ENCODE data around the gene TENM4. TPM values are rescaled to one million over a fixed set of nuclear protein-coding genes. Genes with fewer than 3 reads are reported as not detected.

Gene TENM4
- total RNA-seq, 2 donors from 2014 or later = 68.2 to 130 TPM

DNA sequence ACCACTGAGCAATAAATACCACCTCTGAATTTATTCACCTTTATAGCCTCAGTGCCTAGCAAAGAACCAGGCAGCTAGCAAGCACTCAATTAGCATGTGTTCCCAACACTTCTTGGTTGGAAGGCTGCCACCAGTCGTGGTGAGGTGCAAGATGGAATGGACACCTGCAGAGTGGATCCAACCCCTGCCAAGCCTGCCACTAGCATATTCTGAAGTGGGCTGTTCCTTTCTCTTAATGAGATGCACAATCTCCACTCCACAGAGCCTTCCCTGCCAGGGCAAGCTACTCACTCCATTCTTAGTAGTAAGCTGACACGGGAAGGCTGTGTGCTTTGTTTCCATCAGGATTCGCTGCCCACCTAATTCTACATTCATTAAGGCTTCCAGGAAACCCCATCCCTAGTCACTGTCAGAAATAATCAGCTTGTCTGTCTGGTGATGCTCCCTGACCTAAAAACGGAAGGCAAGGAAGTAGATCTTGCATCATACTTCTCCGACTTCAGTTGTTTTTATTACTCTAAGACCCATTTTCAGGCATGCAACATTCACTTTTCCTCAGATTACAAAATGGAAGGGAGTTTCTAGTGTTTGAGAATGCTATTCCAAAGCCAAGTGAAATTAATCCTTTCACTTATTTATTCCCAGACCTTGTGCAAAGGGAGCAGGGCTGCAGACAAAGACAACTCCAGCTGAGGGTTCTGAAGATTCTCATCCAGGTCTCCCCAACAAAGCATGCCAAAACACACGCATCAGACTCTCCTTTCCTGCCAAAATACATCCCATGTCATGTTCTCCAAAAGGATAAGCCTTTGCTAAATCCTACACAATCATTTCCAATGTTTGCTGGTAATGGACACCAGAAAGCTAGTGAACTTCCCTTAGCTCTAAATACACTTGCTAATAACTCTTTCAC, 128.0 kb downstream of the TENM4 start:
- H3K27me3 ChIP-seq (ENCODE audit: control insufficient read depth, insufficient read depth, low read length, poor library complexity, severe bottlenecking) = no peaks in the 10 kb centered on the region
- peaks cover 7% of the 10 kb centered on the region for H3K4me1 ChIP-seq (ENCODE audit: control insufficient read depth, insufficient read depth, low read length)
- peaks cover 16% of the 10 kb centered on the region for H3K4me1 Mint-ChIP-seq
- H3K4me3 Mint-ChIP-seq = no peak overlapping the region
- TF ChIP-seq, protein P1, sequence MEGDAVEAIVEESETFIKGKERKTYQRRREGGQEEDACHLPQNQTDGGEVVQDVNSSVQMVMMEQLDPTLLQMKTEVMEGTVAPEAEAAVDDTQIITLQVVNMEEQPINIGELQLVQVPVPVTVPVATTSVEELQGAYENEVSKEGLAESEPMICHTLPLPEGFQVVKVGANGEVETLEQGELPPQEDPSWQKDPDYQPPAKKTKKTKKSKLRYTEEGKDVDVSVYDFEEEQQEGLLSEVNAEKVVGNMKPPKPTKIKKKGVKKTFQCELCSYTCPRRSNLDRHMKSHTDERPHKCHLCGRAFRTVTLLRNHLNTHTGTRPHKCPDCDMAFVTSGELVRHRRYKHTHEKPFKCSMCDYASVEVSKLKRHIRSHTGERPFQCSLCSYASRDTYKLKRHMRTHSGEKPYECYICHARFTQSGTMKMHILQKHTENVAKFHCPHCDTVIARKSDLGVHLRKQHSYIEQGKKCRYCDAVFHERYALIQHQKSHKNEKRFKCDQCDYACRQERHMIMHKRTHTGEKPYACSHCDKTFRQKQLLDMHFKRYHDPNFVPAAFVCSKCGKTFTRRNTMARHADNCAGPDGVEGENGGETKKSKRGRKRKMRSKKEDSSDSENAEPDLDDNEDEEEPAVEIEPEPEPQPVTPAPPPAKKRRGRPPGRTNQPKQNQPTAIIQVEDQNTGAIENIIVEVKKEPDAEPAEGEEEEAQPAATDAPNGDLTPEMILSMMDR (conservative IDR thresholded peaks at IDR 0.05) = no peak
- H3K36me3 ChIP-seq (ENCODE audit: control insufficient read depth, insufficient read depth, low read length) = no peaks in the 10 kb centered on the region
- no peak for DNase-seq
- H3K9ac ChIP-seq (ENCODE audit: extremely low read depth, low read length, poor library complexity, severe bottlenecking) = no peak overlapping the region
- peaks cover 7% of the 10 kb centered on the region for H3K36me3 Mint-ChIP-seq (ENCODE audit: low read depth)
- H3K9me3 ChIP-seq (ENCODE audit: control insufficient read depth, low read length) = no peaks in the 10 kb centered on the region
- H3K27ac ChIP-seq (ENCODE audit: low read depth, low read length) = peak overlapping the region; percentile 48
- no peak overlapping the region for H3K27ac Mint-ChIP-seq
- WGBS, 2 experiments (ENCODE audit: insufficient coverage in 1 of 2, insufficient read length in 1 of 2) = 66 to 89% methylated on average over 5 to 6 of the region's 6 CpGs
- no peak overlapping the region for H3K4me3 ChIP-seq (ENCODE audit: low read length)
- H3K27me3 Mint-ChIP-seq (ENCODE audit: insufficient read depth) = no peaks in the 10 kb centered on the region
- H3K9me3 Mint-ChIP-seq = no peaks in the 10 kb centered on the region

DNA sequence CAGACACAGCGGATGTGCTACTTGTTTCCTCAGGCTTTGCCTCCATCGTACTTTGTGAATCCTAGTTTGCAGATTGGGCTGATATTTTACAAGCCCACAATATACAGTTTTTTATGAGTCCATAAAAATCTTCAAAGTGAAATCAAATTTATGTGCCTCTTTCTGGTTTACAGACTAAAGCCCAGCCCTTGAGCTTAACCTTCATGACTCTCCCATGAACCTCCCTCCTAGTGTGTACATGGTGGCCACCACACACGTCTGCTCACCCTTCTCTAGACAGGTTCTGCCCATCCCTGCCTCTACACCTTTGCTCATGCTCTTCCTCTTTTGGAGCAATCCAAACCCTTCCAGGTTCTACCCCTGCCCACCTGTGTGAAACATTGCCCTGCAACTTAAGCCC, 129.4 kb downstream of the TENM4 start:
- H3K36me3 ChIP-seq (ENCODE audit: control insufficient read depth, insufficient read depth, low read length) = no peaks in the 10 kb centered on the region
- no peaks in the 10 kb centered on the region for H3K27me3 ChIP-seq (ENCODE audit: control insufficient read depth, insufficient read depth, low read length, poor library complexity, severe bottlenecking)
- Mint-ChIP-seq H3K27me3 (ENCODE audit: insufficient read depth) (no peaks in the 10 kb centered on the region), H3K36me3 (ENCODE audit: low read depth) (peaks cover 11% of the 10 kb centered on the region), H3K4me1 (peaks cover 16% of the 10 kb centered on the region), H3K9me3 (no peaks in the 10 kb centered on the region), H3K27ac (no peak overlapping the region), H3K4me3 (no peak overlapping the region)
- no peak for DNase-seq
- no peaks in the 10 kb centered on the region for H3K9me3 ChIP-seq (ENCODE audit: control insufficient read depth, low read length)
- 88 to 93% methylated on average over 2 to 3 of the region's 3 CpGs for WGBS, 2 experiments (ENCODE audit: insufficient coverage in 1 of 2, insufficient read length in 1 of 2)
- H3K4me1 ChIP-seq (ENCODE audit: control insufficient read depth, insufficient read depth, low read length) = peaks cover 7% of the 10 kb centered on the region
- TF ChIP-seq, protein P1 (conservative IDR thresholded peaks at IDR 0.05) = no peak
- H3K27ac ChIP-seq (ENCODE audit: low read depth, low read length) = no peak overlapping the region
- H3K9ac ChIP-seq (ENCODE audit: extremely low read depth, low read length, poor library complexity, severe bottlenecking) = no peak overlapping the region
- no peak overlapping the region for H3K4me3 ChIP-seq (ENCODE audit: low read length)

DNA sequence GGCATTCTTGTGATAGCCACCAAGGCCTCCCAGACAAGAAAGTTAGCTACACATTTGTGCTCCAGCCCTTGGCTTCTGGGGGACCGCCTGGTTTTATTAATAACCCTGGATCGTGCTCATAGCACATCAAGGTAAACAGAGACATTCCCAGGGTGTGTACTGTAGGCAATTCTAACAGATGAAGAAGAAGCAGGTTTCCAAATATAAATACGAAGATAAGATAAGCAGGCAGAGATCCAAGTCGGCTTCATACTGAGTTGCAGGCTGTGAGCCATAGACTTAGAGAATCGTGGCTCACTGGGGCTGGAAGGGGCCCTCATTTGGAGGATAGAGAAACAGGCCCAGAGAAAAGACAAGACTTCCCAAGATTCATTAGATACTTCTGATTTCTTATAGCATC, 131.4 kb downstream of the TENM4 start:
- H3K27ac Mint-ChIP-seq = no peak overlapping the region
- Histone ChIP-seq H3K9me3 (ENCODE audit: control insufficient read depth, low read length) (no peaks in the 10 kb centered on the region), H3K36me3 (ENCODE audit: control insufficient read depth, insufficient read depth, low read length) (no peaks in the 10 kb centered on the region), H3K4me3 (ENCODE audit: low read length) (no peak overlapping the region), H3K9ac (ENCODE audit: extremely low read depth, low read length, poor library complexity, severe bottlenecking) (no peak overlapping the region), H3K27me3 (ENCODE audit: control insufficient read depth, insufficient read depth, low read length, poor library complexity, severe bottlenecking) (no peaks in the 10 kb centered on the region), H3K27ac (ENCODE audit: low read depth, low read length) (no peak overlapping the region), H3K4me1 (ENCODE audit: control insufficient read depth, insufficient read depth, low read length) (peaks cover 7% of the 10 kb centered on the region)
- H3K4me3 Mint-ChIP-seq = no peak overlapping the region
- TF ChIP-seq, protein P1 (conservative IDR thresholded peaks at IDR 0.05) = no peak
- no peaks in the 10 kb centered on the region for H3K27me3 Mint-ChIP-seq (ENCODE audit: insufficient read depth)
- 76 to 82% methylated on average over 4 to 5 of the region's 5 CpGs for WGBS, 2 experiments (ENCODE audit: insufficient coverage in 1 of 2, insufficient read length in 1 of 2)
- H3K4me1 Mint-ChIP-seq = peaks cover 24% of the 10 kb centered on the region
- DNase-seq = no peak
- peaks cover 8% of the 10 kb centered on the region for H3K36me3 Mint-ChIP-seq (ENCODE audit: low read depth)
- no peaks in the 10 kb centered on the region for H3K9me3 Mint-ChIP-seq

All from endodermal cell (in vitro differentiated cells).